ENCODE data around the gene SPATC1L.

Gene SPATC1L

GRCh38 chr21:46115441-46116188, 68.6 kb downstream of the SPATC1L start:
- Histone ChIP-seq H3K4me1 (ENCODE audit: insufficient read depth, low read length, severe bottlenecking) (no peaks in the 10 kb centered on the region), H3K9me3 (ENCODE audit: low read length) (0 out of 2 replicates have a peak, but pooled peaks cover 2% of the 10 kb centered on the region), H4K20me1 (ENCODE audit: insufficient read depth, low read length) (no peaks in the 10 kb centered on the region), H3K36me3 (ENCODE audit: insufficient read depth, low read length) (no peaks in the 10 kb centered on the region; the same call in 1 of the 2 replicates), H2AFZ (ENCODE audit: low read length) (no peak overlapping the region), H3K27ac (ENCODE audit: low read depth, low read length, poor library complexity, severe bottlenecking) (no peak overlapping the region), H3K4me3 (ENCODE audit: low read depth, low read length, poor library complexity, severe bottlenecking) (no peak overlapping the region), H3K9ac (ENCODE audit: low read length) (no peak overlapping the region), H3F3A (ENCODE audit: insufficient read depth, low read length) (no peaks in the 10 kb centered on the region), H3K27me3 (ENCODE audit: insufficient read depth, low read length) (peaks cover 5% of the 10 kb centered on the region; the same call in 1 of the 2 replicates), H3K9me2 (ENCODE audit: low read depth, low read length) (no peaks in the 10 kb centered on the region), H3K4me2 (ENCODE audit: low read length) (no peak overlapping the region), H3K79me2 (ENCODE audit: insufficient read depth, low read length) (no peaks in the 10 kb centered on the region)
- TF ChIP-seq CTCF (IDR thresholded peaks at IDR 0.05; ENCODE audit: low read length) (no peak), EZH2 (IDR thresholded peaks at IDR 0.05; ENCODE audit: borderline replicate concordance, low read length) (no peak)

GRCh38 chr21:46114963-46115362, 69.3 kb downstream of the SPATC1L start:
- no peaks in the 10 kb centered on the region for H3K9me2 ChIP-seq (ENCODE audit: low read depth, low read length)
- H3K79me2 ChIP-seq (ENCODE audit: insufficient read depth, low read length), result no peaks in the 10 kb centered on the region

GRCh38 chr21:46113497-46114176, 70.6 kb downstream of the SPATC1L start:
- H3K36me3 ChIP-seq (ENCODE audit: insufficient read depth, low read length), result no peaks in the 10 kb centered on the region; the same call in 1 of the 2 replicates
- peaks cover 5% of the 10 kb centered on the region; the same call in 1 of the 2 replicates for H3K27me3 ChIP-seq (ENCODE audit: insufficient read depth, low read length)
- H2AFZ ChIP-seq (ENCODE audit: low read length), result no peak overlapping the region

More at GRCh38 chr21:46114963-46115362, 69.3 kb downstream of the SPATC1L start:
- TF ChIP-seq EZH2 (IDR thresholded peaks at IDR 0.05; ENCODE audit: borderline replicate concordance, low read length) (no peak), CTCF (IDR thresholded peaks at IDR 0.05; ENCODE audit: low read length) (no peak)
- Histone ChIP-seq H3K4me3 (ENCODE audit: low read depth, low read length, poor library complexity, severe bottlenecking) (no peak overlapping the region), H3K9me3 (ENCODE audit: low read length) (0 out of 2 replicates have a peak, but pooled peaks cover 2% of the 10 kb centered on the region), H3K9ac (ENCODE audit: low read length) (no peak overlapping the region), H3K4me1 (ENCODE audit: insufficient read depth, low read length, severe bottlenecking) (no peaks in the 10 kb centered on the region), H3K27me3 (ENCODE audit: insufficient read depth, low read length) (peaks cover 5% of the 10 kb centered on the region; the same call in 1 of the 2 replicates), H2AFZ (ENCODE audit: low read length) (no peak overlapping the region), H3K36me3 (ENCODE audit: insufficient read depth, low read length) (no peaks in the 10 kb centered on the region; the same call in 1 of the 2 replicates), H4K20me1 (ENCODE audit: insufficient read depth, low read length) (no peaks in the 10 kb centered on the region), H3K4me2 (ENCODE audit: low read length) (no peak overlapping the region), H3F3A (ENCODE audit: insufficient read depth, low read length) (no peaks in the 10 kb centered on the region), H3K27ac (ENCODE audit: low read depth, low read length, poor library complexity, severe bottlenecking) (no peak overlapping the region)

More at GRCh38 chr21:46113497-46114176, 70.6 kb downstream of the SPATC1L start:
- H3K4me1 ChIP-seq (ENCODE audit: insufficient read depth, low read length, severe bottlenecking), result no peaks in the 10 kb centered on the region
- no peaks in the 10 kb centered on the region for H3K9me2 ChIP-seq (ENCODE audit: low read depth, low read length)
- TF ChIP-seq CTCF (IDR thresholded peaks at IDR 0.05; ENCODE audit: low read length), result no peak
- no peak for TF ChIP-seq EZH2 (IDR thresholded peaks at IDR 0.05; ENCODE audit: borderline replicate concordance, low read length)
- H3K79me2 ChIP-seq (ENCODE audit: insufficient read depth, low read length), result no peaks in the 10 kb centered on the region
- H3K27ac ChIP-seq (ENCODE audit: low read depth, low read length, poor library complexity, severe bottlenecking), result no peak overlapping the region
- no peak overlapping the region for H3K9ac ChIP-seq (ENCODE audit: low read length)
- no peak overlapping the region for H3K4me3 ChIP-seq (ENCODE audit: low read depth, low read length, poor library complexity, severe bottlenecking)
- H3F3A ChIP-seq (ENCODE audit: insufficient read depth, low read length), result no peaks in the 10 kb centered on the region
- H3K9me3 ChIP-seq (ENCODE audit: low read length), result peaks cover 3% of the 10 kb centered on the region; the same call in 1 of the 2 replicates
- H4K20me1 ChIP-seq (ENCODE audit: insufficient read depth, low read length), result no peaks in the 10 kb centered on the region
- no peak overlapping the region for H3K4me2 ChIP-seq (ENCODE audit: low read length)

Data from OCI-LY1 (cell line).